Esophagus muscularis mucosa (tissue), 4 donors: ENCODE results near the gene DHPS. TPM values are rescaled to one million over a fixed set of nuclear protein-coding genes. Genes with fewer than 3 reads are reported as not detected.

Experiments used
- DNase-seq: peaks from one replicate; pipeline ENCODE4 v3.0.0-alpha.2; 2017; ENCODE audit errors: extremely low spot score
- H3K27ac ChIP-seq, 4 donors: fragments of 200-600 bp; sonication (generic); replicated peaks in 1 of 4; 1 replicate in 3 of 4; 2 replicates in 1 of 4; pipeline ENCODE4 v1.5.1; 2016 to 2019; ENCODE audit warnings: mild to moderate bottlenecking in 1 of 4
- H3K27me3 ChIP-seq, 4 donors: fragments of 200-600 bp; sonication (generic); one replicate each; pipeline versions ENCODE4 v1.5.1 to v1.6.0; 2016 to 2019
- H3K36me3 ChIP-seq, 4 donors: fragments of 200-600 bp; sonication (generic); one replicate each; pipeline ENCODE4 v1.5.1; 2016 to 2019
- H3K4me1 ChIP-seq, 4 donors: fragments of 200-600 bp; sonication (generic); one replicate each; pipeline ENCODE4 v1.5.1; 2016 to 2019
- H3K4me3 ChIP-seq, 4 donors: fragments of 200-600 bp; sonication (generic); 1 replicate in 2 of 4; 2 replicates in 2 of 4; pipeline ENCODE4 v1.5.1; 2016 to 2019; ENCODE audit warnings: mild to moderate bottlenecking in 4 of 4, moderate library complexity in 1 of 4
- H3K9me3 ChIP-seq, 4 donors: fragments of 200-600 bp; sonication (generic); 1 replicate in 3 of 4; 2 replicates in 1 of 4; pipeline ENCODE4 v1.5.1; 2016 to 2019
- EP300 ChIP-seq: sonication (generic); formaldehyde crosslinking; IDR thresholded peaks from one replicate; pipeline ENCODE4 v1.6.1; 2017; ENCODE audit warnings: antibody characterized with exemption
- POLR2A ChIP-seq: fragments of 450-650 bp; IDR thresholded peaks from one replicate; pipeline ENCODE4 v1.6.1; 2017; ENCODE audit warnings: antibody characterized with exemption, moderate library complexity, mild to moderate bottlenecking, low read depth
- POLR2AphosphoS5 ChIP-seq, 2 donors: sonication (generic); formaldehyde crosslinking; IDR thresholded peaks; one replicate each; pipeline ENCODE4 v1.6.1; 2017; ENCODE audit warnings: antibody characterized with exemption in 2 of 2
- WGBS: methylation state at CpG from one replicate; pipeline ENCODE4 v1.1.5; 2018; 5-methylcytosine and 5-hydroxymethylcytosine counted together
- intact Hi-C: fragments of 100-400 bp; cut with DNase I; formaldehyde crosslinking; loops from one replicate; pipeline ENCODE4 v1.15.1; 2023
- total RNA-seq, 4 donors: library from RNA; depleted of rRNA; stranded (reverse); fragments of >200 nt; gene quantifications; one replicate each; pipeline versions ENCODE4 v1.1.0 to v1.2.1, GENCODE V29; 2016
- TF ChIP-seq, protein P1 (sequence below), 3 experiments: fragments of 200-600 bp in 2 of 3; fragments of 450-650 bp in 1 of 3; sonication (generic) in 2 of 3; IDR thresholded peaks; one replicate each; pipeline ENCODE4 v1.5.1; 2017 to 2019; ENCODE audit warnings: antibody characterized with exemption in 3 of 3, mild to moderate bottlenecking in 2 of 3, moderate library complexity in 1 of 3

DHPS gene
- total RNA-seq, 4 donors from 2014 or later: 74.3 to 92.3 (median 85.0) TPM

DNA sequence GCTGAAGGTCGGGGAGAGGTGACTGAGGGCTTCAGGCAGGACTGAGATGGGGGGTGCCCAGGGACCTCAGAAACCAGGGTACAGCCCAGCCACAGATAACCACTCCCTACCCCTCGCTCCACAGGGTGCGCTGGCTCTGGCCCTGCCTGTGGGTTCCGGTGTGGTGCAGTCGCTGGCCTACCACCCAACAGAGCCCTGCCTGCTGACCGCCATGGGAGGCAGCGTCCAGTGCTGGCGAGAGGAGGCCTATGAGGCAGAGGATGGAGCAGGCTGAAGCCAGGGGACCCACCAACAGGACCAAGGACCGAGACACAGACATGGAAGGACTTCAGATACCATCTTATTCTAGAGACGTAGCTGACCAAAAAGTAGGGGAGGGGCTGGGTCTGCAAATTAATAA, 6.3 kb downstream of the DHPS start:
- intact Hi-C loops: no loop called here
- 95% methylated on average over 10 of the region's 10 CpGs for WGBS
- no peak overlapping the region for H3K27ac ChIP-seq

DNA sequence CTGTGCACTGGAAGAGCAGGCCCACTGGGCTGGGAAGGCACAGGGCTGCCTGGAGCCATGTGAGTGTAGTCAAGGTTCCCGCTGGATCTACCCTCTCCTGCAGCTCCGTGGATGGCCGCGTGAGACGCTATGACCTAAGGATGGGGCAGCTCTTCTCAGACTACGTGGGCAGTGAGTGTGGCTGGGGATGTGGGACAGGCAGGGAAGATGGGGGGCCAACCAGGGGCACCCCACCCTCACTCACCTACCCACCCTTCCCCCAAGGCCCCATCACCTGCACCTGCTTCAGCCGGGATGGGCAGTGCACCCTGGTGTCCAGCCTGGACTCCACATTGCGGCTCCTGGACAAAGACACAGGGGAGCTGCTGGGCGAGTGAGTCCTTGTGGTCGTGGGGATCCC, 8.9 kb downstream of the DHPS start:
- no peaks in the 10 kb centered on the region for H3K27me3 ChIP-seq
- intact Hi-C loops: loop anchor here (1.0 to 5.0 kb wide), 2 partner anchors 50 to 108 kb away; partner anchors contain the start of gene TNPO2
- no peak overlapping the region for H3K27ac ChIP-seq
- peaks cover 20 to 45% (median 37%) of the 10 kb centered on the region in 4 donors for H3K4me1 ChIP-seq
- no peak for DNase-seq
- TF ChIP-seq, protein P1, sequence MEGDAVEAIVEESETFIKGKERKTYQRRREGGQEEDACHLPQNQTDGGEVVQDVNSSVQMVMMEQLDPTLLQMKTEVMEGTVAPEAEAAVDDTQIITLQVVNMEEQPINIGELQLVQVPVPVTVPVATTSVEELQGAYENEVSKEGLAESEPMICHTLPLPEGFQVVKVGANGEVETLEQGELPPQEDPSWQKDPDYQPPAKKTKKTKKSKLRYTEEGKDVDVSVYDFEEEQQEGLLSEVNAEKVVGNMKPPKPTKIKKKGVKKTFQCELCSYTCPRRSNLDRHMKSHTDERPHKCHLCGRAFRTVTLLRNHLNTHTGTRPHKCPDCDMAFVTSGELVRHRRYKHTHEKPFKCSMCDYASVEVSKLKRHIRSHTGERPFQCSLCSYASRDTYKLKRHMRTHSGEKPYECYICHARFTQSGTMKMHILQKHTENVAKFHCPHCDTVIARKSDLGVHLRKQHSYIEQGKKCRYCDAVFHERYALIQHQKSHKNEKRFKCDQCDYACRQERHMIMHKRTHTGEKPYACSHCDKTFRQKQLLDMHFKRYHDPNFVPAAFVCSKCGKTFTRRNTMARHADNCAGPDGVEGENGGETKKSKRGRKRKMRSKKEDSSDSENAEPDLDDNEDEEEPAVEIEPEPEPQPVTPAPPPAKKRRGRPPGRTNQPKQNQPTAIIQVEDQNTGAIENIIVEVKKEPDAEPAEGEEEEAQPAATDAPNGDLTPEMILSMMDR (IDR thresholded peaks at IDR 0.05): no peak
- TF ChIP-seq POLR2A: no peak
- no peak for TF ChIP-seq POLR2AphosphoS5 (IDR thresholded peaks at IDR 0.05)
- no peak for TF ChIP-seq EP300
- peaks cover 36 to 66% (median 57%) of the 10 kb centered on the region in 4 donors for H3K36me3 ChIP-seq
- WGBS: 84% methylated on average over 3 of the region's 10 CpGs
- H3K4me3 ChIP-seq: no peak overlapping the region
- no peaks in the 10 kb centered on the region for H3K9me3 ChIP-seq

More for the DNA sequence above, 6.3 kb downstream of the DHPS start:
- no peak overlapping the region for H3K4me3 ChIP-seq
- H3K9me3 ChIP-seq: no peaks in the 10 kb centered on the region
- no peak for TF ChIP-seq EP300
- no peak for TF ChIP-seq POLR2AphosphoS5 (IDR thresholded peaks at IDR 0.05)
- no peak for TF ChIP-seq POLR2A
- TF ChIP-seq, protein P1 (IDR thresholded peaks at IDR 0.05): no peak
- H3K4me1 ChIP-seq: peaks cover 13 to 36% (median 26%) of the 10 kb centered on the region in 4 donors
- no peak for DNase-seq
- no peaks in the 10 kb centered on the region for H3K27me3 ChIP-seq
- peaks cover 59 to 88% (median 79%) of the 10 kb centered on the region in 4 donors for H3K36me3 ChIP-seq

DNA sequence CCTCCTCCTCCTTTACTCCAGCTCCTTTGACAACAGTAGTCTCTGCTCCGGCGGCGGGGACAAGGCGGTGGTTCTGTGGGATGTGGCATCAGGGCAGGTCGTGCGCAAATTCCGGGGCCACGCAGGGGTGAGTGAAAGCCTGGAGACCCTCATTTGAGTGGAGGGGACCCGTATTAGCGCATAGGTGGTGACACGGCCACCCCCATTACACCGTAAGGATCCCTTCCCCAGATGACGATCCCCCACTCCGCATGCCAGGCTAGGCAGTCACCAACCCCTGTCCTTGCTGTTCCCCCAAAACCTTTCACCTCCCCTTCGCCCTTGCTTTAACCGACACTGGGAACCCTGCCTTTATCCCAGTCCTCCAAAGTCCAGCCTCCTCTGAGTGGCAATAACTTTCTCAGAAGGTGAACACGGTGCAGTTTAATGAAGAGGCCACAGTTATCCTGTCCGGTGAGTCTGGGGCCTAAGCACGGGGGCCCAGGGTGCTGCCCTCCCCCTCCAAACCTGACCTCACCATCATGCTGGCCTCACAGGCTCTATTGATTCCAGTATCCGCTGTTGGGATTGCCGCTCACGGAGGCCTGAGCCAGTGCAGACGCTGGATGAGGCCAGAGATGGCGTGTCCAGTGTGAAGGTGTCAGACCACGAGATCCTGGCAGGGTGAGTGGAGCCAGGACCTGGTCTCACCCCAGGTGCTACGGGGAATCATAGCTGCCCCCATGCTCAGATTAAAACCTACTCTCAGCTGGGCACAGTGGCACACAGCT, 11.3 kb downstream of the DHPS start:
- intact Hi-C loops: loop anchor here (5.0 kb wide), 1 partner anchor 52 kb away; the partner anchor contains the start of gene TNPO2
- Histone ChIP-seq H3K27ac (peak overlapping the region; percentile 89 to 94 (median 92)), H3K4me1 (peaks cover 38 to 55% (median 47%) of the 10 kb centered on the region in 4 donors), H3K36me3 (peaks cover 20 to 42% (median 35%) of the 10 kb centered on the region in 4 donors), H3K27me3 (no peaks in the 10 kb centered on the region), H3K9me3 (no peaks in the 10 kb centered on the region), H3K4me3 (peak overlapping the region; percentile 66 to 92 (median 72))
- 40% methylated on average over 14 of the region's 26 CpGs for WGBS
- no peak for DNase-seq
- TF ChIP-seq EP300 (no peak), POLR2AphosphoS5 (IDR thresholded peaks at IDR 0.05) (no peak), POLR2A (no peak)
- TF ChIP-seq, protein P1 (IDR thresholded peaks at IDR 0.05): no peak

DNA sequence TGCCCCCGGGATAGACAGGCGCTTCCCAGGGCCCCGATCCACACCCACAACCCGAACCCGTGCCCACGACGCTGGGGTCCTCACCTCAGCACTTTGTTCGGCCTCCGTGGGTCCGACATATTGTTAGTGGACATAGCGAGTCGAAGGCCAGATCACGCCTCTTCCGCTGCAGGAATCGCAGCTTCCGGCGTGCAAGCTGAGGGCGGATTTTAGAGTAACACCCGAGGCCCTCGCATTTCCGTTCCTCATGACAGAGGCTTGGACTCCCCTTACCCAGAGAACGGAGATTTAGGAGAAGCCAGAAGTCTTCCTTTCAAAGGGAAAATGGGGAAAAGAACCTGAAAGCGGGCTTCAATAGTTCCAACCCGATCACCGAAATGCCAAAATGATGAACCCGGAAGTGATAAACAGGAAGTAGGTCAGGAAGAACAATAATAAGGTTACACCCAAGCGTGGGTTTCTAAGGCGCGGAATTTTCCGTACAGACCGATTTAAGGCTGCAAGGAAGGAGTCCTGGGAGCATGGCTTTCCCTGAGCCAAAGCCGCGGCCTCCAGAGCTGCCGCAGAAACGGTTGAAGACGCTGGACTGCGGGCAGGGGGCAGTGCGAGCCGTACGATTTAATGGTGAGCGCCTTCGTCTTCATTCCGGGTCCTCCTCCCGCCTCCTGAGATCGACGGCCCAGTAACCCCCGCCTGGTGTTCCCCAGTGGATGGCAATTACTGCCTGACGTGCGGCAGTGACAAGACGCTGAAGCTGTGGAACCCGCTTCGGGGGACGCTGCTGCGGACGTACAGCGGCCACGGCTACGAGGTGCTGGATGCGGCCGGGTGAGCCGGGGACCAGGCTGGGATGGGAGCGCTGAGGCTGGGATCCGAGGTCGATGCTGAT, 12.2 kb downstream of the DHPS start:
- Histone ChIP-seq H3K27ac (peak overlapping the region; percentile 89 to 94 (median 92)), H3K4me3 (peak overlapping the region; percentile 66 to 92 (median 72)), H3K27me3 (no peaks in the 10 kb centered on the region), H3K9me3 (no peaks in the 10 kb centered on the region), H3K4me1 (peaks cover 38 to 63% (median 50%) of the 10 kb centered on the region in 4 donors), H3K36me3 (peaks cover 18 to 42% (median 34%) of the 10 kb centered on the region in 4 donors)
- intact Hi-C loops: loop anchor here (5.0 kb wide), 1 partner anchor 53 kb away; the partner anchor contains the start of gene TNPO2
- peak; percentile 97 for DNase-seq
- WGBS: 0% methylated on average over 17 of the region's 64 CpGs
- TF ChIP-seq POLR2A (no peak), POLR2AphosphoS5 (IDR thresholded peaks at IDR 0.05) (peak; percentile 77 to 81)
- TF ChIP-seq, protein P1 (IDR thresholded peaks at IDR 0.05): peak in 1 of 3 experiments; percentile 22
